Amygdala (tissue), 56 donors: ENCODE measurements around the gene GCDH.
"Not testable (repeated sequence)": the region's sequence is repeated elsewhere in the genome, so short reads cannot be mapped to it uniquely, and the experiment has no call there.

ENCODE experiments used
- DNase-seq, 56 donors: peaks; one replicate each; lab custom pipeline; 2025; lab: John Stamatoyannopoulos, UW

GCDH gene

DNA sequence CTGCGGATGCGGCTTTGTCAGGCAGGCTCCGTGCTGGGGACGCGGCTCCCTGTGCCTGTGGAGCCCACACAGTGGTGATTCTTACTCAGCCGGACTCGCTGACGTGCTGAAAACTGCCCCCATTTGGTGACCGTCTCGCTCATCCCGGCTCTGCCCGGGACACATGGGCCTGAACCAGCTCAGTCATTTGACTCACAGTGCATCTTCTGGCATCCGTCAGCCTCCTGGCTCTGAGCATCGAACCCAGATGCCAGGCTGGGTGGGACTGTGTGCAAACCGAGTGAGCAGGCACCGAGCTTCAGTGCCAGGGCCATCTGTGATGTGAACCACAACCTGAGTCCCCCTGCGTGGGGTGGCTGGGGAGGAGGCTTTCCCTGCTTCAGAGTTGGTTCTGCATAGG lies 5.5 kb downstream of the GCDH start:
- DNase-seq = no peak

DNA sequence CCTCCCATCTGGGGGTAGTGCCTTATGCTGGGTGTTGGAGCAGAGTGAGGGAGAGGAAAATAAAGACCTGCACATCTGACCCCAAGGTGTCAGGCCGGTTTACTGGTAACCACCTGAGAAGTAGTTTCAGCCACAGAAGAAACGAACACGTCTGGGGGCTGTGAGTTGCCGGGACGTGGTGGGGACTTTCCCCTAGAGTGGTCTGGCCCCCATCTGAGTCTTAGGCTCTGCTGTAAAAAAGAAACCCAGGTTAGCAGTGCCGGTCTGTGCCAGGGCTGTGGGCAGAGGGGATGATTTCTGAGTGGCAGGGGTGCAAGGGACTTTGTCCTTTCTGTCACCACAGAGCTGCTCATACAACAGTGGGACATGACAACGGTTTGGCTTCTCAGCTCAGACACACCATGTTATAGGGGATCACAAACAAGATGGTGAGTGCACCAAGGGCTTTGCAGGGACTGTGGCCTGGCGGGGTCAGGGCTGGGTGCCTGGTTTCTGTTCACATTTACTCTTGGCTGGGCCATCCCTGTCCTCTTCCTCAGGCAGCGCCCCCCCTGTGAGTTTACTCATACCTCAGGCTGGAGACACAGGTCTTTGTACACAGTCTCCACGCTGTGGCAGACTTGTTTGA lies 9.0 kb downstream of the GCDH start:
- no peak for DNase-seq

DNA sequence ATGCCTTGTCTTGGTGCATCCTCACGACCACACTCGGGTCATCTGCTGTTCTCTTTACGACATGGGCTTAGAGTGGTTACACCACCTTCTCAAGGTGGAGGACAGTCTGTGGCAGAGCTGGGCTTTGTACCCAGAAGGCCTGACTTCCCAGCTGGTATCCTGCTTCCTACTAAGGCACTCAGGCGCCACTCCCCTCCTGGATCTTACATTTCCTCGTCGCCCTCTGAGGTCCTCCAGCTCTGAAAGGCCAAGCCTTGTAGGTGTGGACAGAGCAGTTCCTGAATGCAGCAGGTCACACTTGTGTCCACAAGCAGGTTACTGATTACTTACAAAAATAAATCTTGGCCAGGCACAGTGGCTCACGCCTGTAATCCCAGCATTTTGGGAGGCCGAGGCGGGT lies 16.2 kb downstream of the GCDH start:
- no peak for DNase-seq

DNA sequence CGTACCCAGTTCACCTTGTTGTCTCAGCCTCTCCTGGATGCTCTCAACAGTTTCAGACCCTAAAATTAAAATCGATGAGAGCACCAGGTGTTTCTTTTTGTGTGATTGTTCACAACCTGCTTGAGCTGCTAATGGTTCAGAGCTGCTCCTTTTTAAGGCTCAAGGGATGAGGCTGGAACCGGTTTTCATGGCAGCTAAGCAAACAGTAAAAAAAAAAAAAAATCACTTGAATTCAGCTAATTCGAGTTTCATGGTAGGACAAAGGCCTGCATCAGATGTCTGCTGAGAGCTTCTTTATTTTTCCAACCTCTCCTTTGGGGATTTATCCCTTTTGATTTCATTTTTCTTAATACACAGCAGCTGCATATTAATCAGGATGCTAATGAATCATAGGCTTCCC lies 21.6 kb downstream of the GCDH start:
- no peak for DNase-seq

DNA sequence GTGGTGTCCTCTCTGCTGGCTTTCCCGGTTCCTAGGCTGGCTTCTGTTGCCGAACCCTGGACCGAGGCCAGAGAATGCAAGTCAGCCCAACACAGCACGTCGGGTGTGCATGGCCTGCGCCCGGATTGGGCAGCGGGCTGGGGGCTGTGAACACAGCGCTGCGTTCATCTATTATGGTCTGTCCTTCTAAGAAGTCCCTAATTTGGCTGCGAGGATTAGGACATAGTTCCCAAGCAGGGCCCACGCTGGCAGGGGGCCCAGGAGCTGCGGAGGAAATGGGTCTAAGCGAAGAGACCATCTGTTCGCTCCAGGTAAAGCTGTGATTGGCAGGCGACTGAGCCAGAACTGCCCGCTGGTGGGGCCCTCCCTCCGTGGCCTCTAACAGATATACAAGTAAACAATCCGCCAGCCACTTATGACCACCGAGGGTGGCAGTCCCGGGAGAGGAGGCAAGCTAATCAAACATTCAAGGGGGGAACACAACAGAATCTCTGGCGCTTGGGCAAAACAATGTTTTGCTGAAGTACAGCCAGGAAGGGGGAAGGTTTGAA lies 22.1 kb downstream of the GCDH start:
- peak in 55 of 56 donors; percentile 37 to 97 (median 76) for DNase-seq

DNA sequence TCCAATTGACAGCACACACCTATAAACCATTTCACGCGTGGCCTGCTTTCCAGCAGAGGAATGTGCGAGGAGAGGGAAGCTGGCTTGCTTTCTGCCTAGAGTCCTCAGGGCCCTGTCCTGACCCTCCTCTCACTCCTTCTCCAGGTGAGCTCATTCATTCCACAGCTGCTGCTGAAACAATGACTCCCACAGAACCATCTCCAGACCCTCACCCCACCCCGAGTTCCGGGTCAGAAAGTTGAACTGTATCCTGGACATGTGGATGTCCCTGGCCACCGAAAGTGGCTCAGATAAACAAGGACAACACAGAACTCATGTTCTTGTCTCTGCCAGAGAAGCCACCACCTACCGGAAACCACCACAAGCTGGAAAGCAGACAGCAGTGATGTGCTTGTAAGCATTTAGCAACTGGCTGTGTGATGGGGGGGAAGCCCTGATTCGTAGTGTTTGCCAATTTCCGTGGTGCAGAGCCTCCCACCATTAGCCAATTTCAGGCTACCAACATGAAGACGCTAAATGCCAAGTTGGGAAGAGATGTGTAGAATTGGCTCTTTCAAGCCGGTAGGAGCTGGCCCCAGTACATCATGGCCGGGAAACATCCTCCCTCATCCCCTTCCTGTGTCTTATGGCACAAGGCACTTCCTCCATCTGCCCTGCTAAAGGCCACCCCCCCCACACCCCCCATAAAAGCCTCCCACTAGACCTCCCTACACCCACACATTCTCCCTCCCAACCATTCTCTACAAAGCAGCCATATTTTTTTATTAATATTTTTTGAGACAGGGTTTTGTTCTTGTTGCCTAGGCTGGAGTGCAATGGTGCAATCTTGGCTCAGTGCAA lies 23.1 kb downstream of the GCDH start:
- peak in 19 of 56 donors; percentile 6 to 59 (median 16) for DNase-seq

DNA sequence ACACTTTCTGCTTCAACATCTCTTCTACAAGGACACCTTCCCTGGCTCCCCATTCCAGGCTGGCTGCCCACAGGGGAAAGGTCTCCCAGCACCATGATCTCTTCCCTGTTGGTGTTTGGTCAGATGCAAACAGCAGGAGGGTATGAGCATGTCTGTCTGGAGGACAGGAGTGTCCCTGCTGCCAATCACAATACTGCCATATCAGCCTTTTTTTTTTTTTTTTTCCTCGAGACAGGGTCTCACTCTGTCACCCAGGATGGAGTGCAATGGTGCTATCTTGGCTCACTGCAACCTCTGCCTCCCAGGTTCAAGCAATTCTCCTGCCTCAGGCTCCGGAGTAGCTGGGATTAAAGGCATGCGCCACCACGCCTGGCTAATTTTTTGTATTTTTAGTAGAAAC lies 24.9 kb downstream of the GCDH start:
- not testable (repeated sequence) for DNase-seq

DNA sequence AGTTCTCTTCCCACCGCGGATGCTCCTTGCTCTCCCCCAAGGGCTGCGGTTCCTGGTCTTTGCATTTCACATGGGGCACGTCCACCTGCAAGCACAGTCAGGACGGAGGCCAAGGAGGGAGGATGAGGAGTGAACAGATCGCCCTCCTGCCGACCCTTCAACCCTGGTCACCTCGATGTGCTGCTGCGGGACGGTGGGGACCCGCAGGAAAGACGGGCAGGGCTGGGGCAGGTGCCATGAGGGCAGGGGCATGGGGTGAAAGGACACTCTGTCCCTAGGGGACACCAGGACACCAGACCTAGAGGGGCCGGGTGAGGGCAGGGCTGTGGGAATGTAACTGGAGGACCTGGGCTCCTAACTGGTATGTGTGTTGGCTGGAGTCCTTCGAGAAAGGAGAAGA lies 27.3 kb downstream of the GCDH start:
- no peak for DNase-seq

DNA sequence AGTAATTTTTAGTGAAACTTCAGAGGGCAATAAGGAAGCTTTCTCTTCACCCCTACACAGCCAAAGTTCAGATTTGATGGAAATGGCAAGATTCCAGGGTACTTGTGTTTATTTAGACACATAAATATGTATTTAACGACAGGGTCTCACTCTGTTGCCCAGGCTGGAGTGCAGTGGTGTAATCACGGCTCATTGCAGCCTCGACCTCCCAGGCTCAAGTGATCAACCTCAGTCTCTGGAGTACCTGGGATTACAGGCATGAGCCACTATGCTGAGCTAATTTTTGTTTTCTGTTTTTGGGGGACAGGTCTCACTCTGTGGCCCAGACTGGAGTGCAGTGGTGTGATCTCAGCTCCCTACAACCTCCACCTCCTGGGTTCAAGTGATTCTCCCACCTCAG lies 30.1 kb downstream of the GCDH start:
- no peak for DNase-seq

DNA sequence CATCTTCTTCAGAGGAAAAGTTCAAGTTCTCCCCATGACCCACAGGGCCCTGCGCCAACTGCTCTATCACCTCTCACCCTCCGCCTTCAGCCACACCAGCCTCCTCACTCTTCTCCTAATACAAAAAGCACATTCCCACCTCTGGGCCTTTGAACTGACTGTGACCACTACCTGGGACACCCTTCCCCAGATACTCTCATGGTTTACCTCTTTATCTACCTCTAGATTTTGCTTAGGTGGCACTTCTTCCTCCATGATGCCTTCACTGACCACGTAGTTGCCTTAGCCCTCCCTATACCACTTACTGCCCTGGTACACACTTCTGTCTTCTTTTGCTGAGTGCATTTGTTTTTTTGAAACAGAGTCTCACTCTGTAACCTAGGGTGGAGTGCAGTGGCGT lies 32.0 kb downstream of the GCDH start:
- DNase-seq = no peak

DNA sequence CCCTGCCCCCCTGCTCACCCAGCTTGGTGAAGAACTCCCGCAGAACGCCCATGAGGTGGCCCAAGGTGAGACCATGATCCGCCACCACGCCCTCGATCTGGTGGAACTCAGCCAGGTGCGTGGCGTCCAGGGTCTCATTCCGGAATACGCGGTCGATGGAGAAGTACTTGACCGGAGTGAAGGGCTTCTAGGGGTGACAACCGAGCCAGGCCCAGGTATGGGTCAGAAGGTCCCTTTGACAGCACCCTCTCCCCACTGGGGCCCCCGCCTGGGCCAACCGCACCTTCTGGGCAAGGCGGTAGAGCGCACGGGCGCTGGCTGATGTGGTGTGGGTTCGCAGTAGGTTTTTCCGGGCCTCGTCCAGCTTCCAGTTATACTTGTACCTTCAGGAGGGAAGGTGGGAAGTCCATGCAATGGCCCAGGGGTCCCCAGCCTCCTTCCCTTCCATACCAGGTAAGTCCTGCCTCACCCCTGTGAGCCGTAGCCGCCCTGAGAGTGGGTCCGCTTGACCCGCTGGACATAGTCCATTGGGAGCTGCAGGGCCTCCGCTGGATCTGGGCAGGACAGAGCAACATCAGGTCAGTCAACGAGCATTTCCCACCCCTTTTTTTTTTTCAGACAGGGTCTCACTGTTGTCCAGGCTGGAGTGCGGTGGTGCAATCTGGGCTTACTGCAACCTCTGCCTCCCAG lies 33.8 kb downstream of the GCDH start:
- no peak for DNase-seq

DNA sequence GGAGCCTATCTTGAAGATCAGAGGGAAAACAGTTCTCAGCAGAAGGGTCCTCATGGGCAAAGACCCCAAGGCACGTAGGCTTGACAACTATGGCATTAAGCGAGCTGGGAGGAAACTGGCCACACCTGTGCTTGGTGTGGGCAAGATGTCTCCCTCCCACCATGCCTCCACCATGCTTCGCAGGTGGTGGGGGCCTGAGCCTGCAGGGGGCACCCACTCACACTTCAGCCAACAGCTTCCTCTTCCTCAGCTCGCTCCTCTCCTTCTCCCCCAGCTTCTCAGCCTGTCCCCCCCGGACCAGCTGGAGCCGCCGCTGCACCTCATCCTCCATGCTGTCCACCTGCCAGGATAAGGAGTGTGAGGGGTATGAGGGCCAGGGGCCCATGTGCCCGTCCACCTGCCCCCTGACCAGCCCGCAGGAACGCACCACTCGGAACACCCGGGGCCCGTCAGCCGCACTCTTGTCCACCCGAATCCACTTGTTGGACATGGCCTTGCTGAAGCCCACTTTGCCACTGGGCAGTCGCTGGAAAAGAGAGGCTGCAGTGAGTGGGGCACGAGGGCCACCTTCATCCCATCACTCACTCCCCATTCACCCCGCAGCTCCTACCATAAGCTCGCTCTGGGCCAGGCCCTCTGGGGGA lies 39.2 kb downstream of the GCDH start:
- no peak for DNase-seq

DNA sequence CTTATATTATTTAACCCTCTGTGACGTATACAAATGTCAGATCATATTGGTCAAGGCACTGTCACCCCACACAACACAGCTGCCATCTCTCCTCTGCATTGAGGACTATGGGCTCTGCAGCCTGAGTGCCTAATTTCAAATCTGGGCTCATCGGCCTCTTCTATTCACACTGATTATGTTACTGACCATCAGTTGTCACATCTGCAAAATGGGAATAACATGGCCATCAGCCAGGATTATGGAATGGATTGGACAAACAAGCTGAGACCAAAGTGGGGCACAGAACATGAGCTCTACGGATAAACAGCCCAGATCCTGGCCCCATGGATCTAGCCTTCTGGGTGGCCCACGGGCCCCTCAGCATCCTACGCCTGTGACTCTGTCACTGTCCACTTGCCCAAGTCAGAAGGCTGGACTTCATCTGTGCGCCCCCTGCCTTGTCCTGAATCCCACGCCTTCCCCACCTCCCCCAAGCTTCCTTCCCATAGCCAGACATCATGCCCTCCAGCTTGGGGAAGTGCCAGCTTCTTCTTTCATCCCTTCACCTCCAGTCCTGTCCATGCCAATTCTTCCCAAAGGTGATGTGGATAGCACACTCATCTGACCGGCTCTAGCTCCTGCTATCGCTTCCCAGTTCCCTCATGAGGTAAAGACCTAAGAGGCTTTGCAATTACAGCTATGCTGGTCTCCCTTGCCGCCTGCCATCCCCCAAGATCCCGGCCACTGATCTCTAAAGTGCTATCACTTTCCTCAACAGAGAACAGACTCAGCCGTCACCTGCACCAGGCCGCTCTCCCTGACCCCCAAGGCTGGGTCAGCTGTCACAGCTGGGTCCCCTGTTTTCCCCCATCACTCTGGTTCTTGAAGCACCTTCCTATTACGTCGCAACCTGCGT lies 41.7 kb downstream of the GCDH start:
- DNase-seq = no peak

DNA sequence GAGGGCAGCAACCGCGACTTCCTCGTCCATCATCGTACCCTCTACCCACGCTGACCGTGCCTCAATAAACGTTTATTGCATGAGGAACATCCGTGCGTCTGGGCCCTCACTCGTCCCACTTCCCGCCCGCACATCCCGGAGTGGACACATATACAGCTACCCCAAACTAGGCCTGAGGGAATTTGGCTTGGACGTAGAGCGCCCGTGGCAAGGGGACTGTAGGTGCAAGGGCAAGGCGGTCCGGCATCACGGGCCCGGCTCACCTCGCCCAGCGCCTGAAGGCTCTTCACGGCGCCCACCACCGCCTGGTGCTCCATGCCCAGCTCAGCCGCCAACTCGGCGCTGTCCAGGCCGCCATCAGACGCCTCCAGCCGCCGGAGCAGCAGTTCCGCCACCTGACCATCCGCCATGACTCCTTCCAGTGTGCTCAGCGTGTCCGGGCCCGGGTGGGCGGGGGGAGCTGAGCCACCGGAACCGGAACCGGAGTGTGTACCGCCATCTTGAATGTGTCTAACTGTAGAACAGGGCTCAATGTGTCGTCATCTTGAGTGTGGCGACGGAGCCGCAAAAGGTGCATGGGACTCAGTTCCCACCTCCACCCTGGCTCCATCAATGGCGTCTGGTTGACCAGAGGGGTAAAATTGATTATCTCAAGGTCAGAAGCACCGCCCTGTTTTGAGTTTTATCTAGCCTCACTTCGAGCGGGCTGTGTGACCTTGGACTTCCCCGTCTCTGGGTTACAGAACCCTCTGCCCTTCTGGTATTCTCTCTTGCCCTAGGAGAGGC lies 42.5 kb downstream of the GCDH start, which contains the start of gene FARSA:
FARSA (minus strand) TSS at position 425 of the 786 bp plus-strand sequence; CDS start at position 410, 15 bp downstream.
- DNase-seq = peak; percentile 38 to 98 (median 92)

DNA sequence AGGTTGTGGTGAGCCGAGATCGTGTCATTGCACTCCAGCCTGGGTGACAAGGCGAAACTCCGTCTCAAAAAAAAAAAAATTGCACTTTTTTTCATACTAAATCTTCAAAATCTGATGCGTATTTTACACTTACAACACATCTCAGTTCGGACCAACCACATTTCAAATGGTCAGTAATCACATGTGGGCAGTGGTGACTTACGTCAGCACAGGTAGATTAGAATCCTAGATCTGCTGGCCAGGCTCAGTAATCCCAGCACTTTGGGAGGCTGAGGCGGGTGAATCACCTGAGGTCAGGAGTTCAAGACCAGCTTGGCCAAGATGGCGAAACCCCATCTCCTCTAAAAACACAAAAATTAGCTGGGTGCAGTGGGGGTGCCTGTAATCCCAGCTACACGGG lies 44.1 kb downstream of the GCDH start:
- no peak for DNase-seq

DNA sequence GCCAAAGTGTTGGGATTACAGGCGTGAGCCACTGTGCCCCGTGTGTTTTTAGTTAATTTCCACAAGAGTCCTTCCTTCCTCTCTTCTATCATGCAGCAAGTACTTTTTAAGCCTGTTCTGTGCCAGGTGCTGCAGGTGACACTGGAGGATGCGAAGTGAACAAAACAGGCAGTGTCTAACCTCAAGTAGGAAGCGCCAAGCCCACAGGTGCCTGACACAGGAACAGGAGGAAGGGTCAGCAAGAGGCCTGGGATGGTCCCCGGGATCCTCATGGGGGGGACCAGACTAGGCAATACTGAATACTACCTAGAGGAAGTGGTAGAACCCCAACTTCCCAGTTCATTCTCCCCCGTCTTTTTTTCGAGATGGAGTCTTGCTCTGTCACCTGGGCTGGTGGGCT lies 45.6 kb downstream of the GCDH start:
- DNase-seq = no peak

DNA sequence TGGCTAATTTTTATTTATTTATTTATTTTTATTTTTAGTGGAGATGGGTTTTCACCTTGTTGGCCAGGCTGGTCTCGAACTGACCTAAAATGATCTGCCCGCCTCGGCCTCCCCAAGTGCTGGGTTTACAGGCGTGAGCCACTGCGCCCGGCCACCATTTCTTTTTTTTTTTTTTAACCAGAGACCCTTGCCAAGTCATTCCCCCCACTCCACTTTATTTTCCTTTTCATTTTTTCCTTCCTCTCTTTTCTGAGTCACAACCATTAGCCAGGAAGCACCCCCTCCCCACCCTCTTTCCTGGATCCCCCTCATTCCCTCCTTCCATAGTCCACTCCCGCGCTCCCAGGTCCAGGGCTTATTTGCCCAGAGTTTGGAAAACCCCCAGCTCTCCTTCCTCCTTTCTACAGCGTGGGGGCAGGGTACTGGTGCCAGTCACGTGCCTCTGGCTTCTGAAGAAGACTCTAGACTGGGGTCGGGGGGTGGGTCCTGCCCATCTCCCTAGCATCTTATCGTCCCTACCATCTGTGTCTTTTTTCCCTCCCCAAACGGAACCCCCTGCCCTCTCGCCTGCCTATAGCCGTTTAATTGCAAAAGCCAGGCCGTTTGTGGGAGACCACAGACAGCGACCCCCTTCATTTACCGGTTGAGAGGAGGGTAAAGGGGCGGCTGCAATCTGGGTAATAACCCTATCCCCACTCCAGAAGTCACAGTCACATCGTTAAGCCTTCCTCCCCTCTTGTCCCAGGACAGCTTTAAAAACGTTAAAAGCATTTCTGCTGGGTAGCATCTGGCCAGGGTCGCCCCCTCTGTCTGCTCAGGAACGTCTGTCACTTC lies 46.4 kb downstream of the GCDH start:
- DNase-seq = peak in 10 of 56 donors; percentile 8 to 40 (median 26)
